K562 (cell line): ENCODE data around the gene HAL. TPM values are rescaled to one million over a fixed set of nuclear protein-coding genes. Genes with fewer than 3 reads are reported as not detected.

Experiments used
- CBFA2T3 ChIP-seq: fragments of 450-650 bp; IDR thresholded peaks from 2 replicates; pipeline ENCODE4 v1.6.1; 2017
- FOS ChIP-seq: IDR thresholded peaks from 3 replicates; pipeline ENCODE4 v1.6.1; 2011; ENCODE audit not compliant: insufficient read length; ENCODE audit errors: extremely low read depth
- FOXJ3 ChIP-seq: sonication (generic); formaldehyde crosslinking; IDR thresholded peaks from 2 replicates; pipeline ENCODE4 v1.4.0; 2020; ENCODE audit warnings: mild to moderate bottlenecking, missing genetic modification reagents
- FOXM1 ChIP-seq, 2 experiments: fragments of 450-650 bp in 1 of 2; sonication (generic) in 1 of 2; formaldehyde crosslinking in 1 of 2; IDR thresholded peaks; 2 replicates each; pipeline versions ENCODE4 v1.6.1 to v1.9.0; 2017 to 2022; ENCODE audit warnings: low read depth in 2 of 2, mild to moderate bottlenecking in 2 of 2, missing genetic modification reagents in 1 of 2, moderate library complexity in 1 of 2
- GABPA ChIP-seq: fragments of 200-800 bp; sonication (Bioruptor generic); conservative IDR thresholded peaks from 2 replicates; pipeline ENCODE4 v1.6.1; 2016; ENCODE audit warnings: low read depth, missing genetic modification characterization, missing compliant biosample characterization
- HMG20A ChIP-seq: fragments of 450-650 bp; formaldehyde crosslinking; conservative IDR thresholded peaks from 2 replicates; pipeline ENCODE4 v1.4.0; 2020; ENCODE audit warnings: mild to moderate bottlenecking, mixed read lengths
- MGA ChIP-seq: fragments of 450-650 bp; IDR thresholded peaks from 2 replicates; pipeline ENCODE4 v1.6.1; 2016; ENCODE audit warnings: mild to moderate bottlenecking, moderate library complexity
- MLLT1 ChIP-seq, 2 experiments: fragments of 450-650 bp; IDR thresholded peaks; 2 replicates each; pipeline ENCODE4 v1.6.1; 2016
- NCOR1 ChIP-seq: fragments of 450-650 bp; IDR thresholded peaks from 2 replicates; pipeline ENCODE4 v1.6.1; 2016; ENCODE audit warnings: mild to moderate bottlenecking, moderate library complexity
- NR2C1 ChIP-seq, 2 experiments: fragments of 450-650 bp; IDR thresholded peaks; 2 replicates each; pipeline ENCODE4 v1.6.1; 2017; ENCODE audit warnings: mild to moderate bottlenecking in 2 of 2, antibody characterized with exemption in 1 of 2, inconsistent platforms in 1 of 2, missing compliant biosample characterization in 1 of 2, missing genetic modification characterization in 1 of 2
- RCOR1 ChIP-seq, 2 experiments: IDR thresholded peaks; 2 replicates each; pipeline ENCODE4 v1.6.1; 2012; ENCODE audit warnings: low read depth in 2 of 2, low read length in 2 of 2, borderline replicate concordance in 1 of 2, improper control_type of control experiment in 1 of 2
- ZFP1 ChIP-seq: fragments of 450-650 bp; formaldehyde crosslinking; IDR thresholded peaks from 2 replicates; pipeline ENCODE4 v1.4.0; 2020; ENCODE audit warnings: mild to moderate bottlenecking, mixed read lengths
- polyA plus RNA-seq, 8 experiments: library from polyadenylated mRNA; depleted of rRNA in 4 of 8; stranded (reverse) in 5 of 8; unstranded in 3 of 8; fragments of >200 nt; fragmentation: Nextera tagmentation in 2 of 8; fragmentation: Illumina TruSeq in 1 of 8; extraction: Ambion mirVana in 2 of 8; extraction: Trizol in 1 of 8; gene quantifications; 2 replicates each; pipeline versions ENCODE4 v1.2.1 to v1.2.3, GENCODE V29; 2011 to 2014; ENCODE audit warnings: inconsistent platforms in 1 of 8, missing spikeins in 1 of 8
- total RNA-seq, 7 experiments: library from RNA; depleted of rRNA in 6 of 7; stranded (reverse); fragments of >200 nt in 6 of 7; fragmentation: Illumina TruSeq in 2 of 7; extraction: Trizol in 2 of 7; gene quantifications; 2 replicates each; pipeline versions ENCODE4 v1.2.1 to v1.2.3, GENCODE V29; 2011 to 2021; ENCODE audit warnings: low replicate concordance in 1 of 7

Gene HAL
- total and polyA plus RNA-seq, 9 of the 15 experiments (the other 6 are each of a cell fraction or from before 2014, with no cell fraction given): 0.03 to 0.36 (median 0.20) TPM; not detected in 4

- TF ChIP-seq MGA: peak; percentile 69
- TF ChIP-seq GABPA (tag): peak; percentile 59
- no peak for TF ChIP-seq FOXJ3
- peak in 1 of 2 experiments; percentile 79; a peak in 2 of 4 replicates for TF ChIP-seq RCOR1 (IDR thresholded peaks at IDR 0.05; ENCODE audit: borderline replicate concordance in 1 of 2, low read depth in 2 of 2, low read length in 2 of 2)
- no peak for TF ChIP-seq MLLT1 (IDR thresholded peaks at IDR 0.05)
- TF ChIP-seq NCOR1: peak; percentile 41; the same call in 1 of the 2 replicates
- TF ChIP-seq FOXM1 (IDR thresholded peaks at IDR 0.05; ENCODE audit: low read depth): peak; percentile 50
- no peak for TF ChIP-seq FOXM1 (CRISPR knock-in tag; IDR thresholded peaks at IDR 0.05; ENCODE audit: low read depth)
- TF ChIP-seq HMG20A: 0 out of 2 replicates have a peak, but pooled peaks have one; percentile 45
- no peak for TF ChIP-seq NR2C1 (IDR thresholded peaks at IDR 0.05)
- peak; percentile 47; the same call in 1 of the 2 replicates for TF ChIP-seq NR2C1 (tag; IDR thresholded peaks at IDR 0.05)
- TF ChIP-seq FOS: no peak
- 0 out of 2 replicates have a peak, but pooled peaks have one; percentile 13 for TF ChIP-seq ZFP1 (CRISPR knock-in tag)
- TF ChIP-seq CBFA2T3: peak; percentile 80
These were observed 44.4 kb upstream of the HAL start (continued) for GRCh38 chr12:96040305-96041133.
